Measurements from ENCODE around the gene RABEPK.
"Not testable (repeated sequence)": the region's sequence is repeated elsewhere in the genome, so short reads cannot be mapped to it uniquely, and the experiment has no call there.

The RABEPK gene

GRCh38 chr9:125194466-125194865, 5.9 kb upstream of the RABEPK start:
- DNase-seq (ENCODE audit: low read depth in 2 of 2, low spot score in 1 of 2), result not testable (repeated sequence)

- DNase-seq (ENCODE audit: low read depth in 2 of 2, low spot score in 1 of 2), result not testable (repeated sequence)
Measured at GRCh38 chr9:125195591-125195990, 4.8 kb upstream of the RABEPK start.

- DNase-seq (ENCODE audit: low read depth in 2 of 2, low spot score in 1 of 2), result no peak
Measured at GRCh38 chr9:125202846-125203618, 2.7 kb downstream of the RABEPK start.

GRCh38 chr9:125204477-125204876, 4.1 kb downstream of the RABEPK start:
- no peak for DNase-seq (ENCODE audit: low read depth in 2 of 2, low spot score in 1 of 2)

- no peak for DNase-seq (ENCODE audit: low read depth in 2 of 2, low spot score in 1 of 2)
Measured at GRCh38 chr9:125214186-125214585, 13.8 kb downstream of the RABEPK start.

- DNase-seq (ENCODE audit: low read depth in 2 of 2, low spot score in 1 of 2), result no peak
Measured at GRCh38 chr9:125218621-125219020, 18.3 kb downstream of the RABEPK start.

- DNase-seq (ENCODE audit: low read depth in 2 of 2, low spot score in 1 of 2), result not testable (repeated sequence)
Measured at GRCh38 chr9:125224858-125225257, 24.5 kb downstream of the RABEPK start.

- no peak for DNase-seq (ENCODE audit: low read depth in 2 of 2, low spot score in 1 of 2)
Measured at GRCh38 chr9:125227761-125228160, 27.4 kb downstream of the RABEPK start.

GRCh38 chr9:125233678-125234077, 33.3 kb downstream of the RABEPK start:
- DNase-seq (ENCODE audit: low read depth in 2 of 2, low spot score in 1 of 2), result no peak

- DNase-seq (ENCODE audit: low read depth in 2 of 2, low spot score in 1 of 2), result not testable (repeated sequence)
Measured at GRCh38 chr9:125234099-125234498, 33.8 kb downstream of the RABEPK start.

GRCh38 chr9:125235804-125236519, 35.6 kb downstream of the RABEPK start:
- no peak for DNase-seq (ENCODE audit: low read depth in 2 of 2, low spot score in 1 of 2)

- DNase-seq (ENCODE audit: low read depth in 2 of 2, low spot score in 1 of 2), result not testable (repeated sequence)
Measured at GRCh38 chr9:125236520-125237159, 36.3 kb downstream of the RABEPK start.

- no peak for DNase-seq (ENCODE audit: low read depth in 2 of 2, low spot score in 1 of 2)
Measured at GRCh38 chr9:125238127-125238914, 38.0 kb downstream of the RABEPK start.

GRCh38 chr9:125238915-125239446, 38.6 kb downstream of the RABEPK start:
- DNase-seq (ENCODE audit: low read depth in 2 of 2, low spot score in 1 of 2), result no peak

- DNase-seq (ENCODE audit: low read depth in 2 of 2, low spot score in 1 of 2), result no peak
Measured at GRCh38 chr9:125239631-125240597, 39.6 kb downstream of the RABEPK start.

- peak; percentile 9 to 10 for DNase-seq (ENCODE audit: low read depth in 2 of 2, low spot score in 1 of 2)
Measured at GRCh38 chr9:125240649-125240999, 40.3 kb downstream of the RABEPK start.

- peak; percentile 100 for DNase-seq (ENCODE audit: low read depth in 2 of 2, low spot score in 1 of 2)
Measured at GRCh38 chr9:125241000-125241862, 40.9 kb downstream of the RABEPK start, which contains the start of gene HSPA5. HSPA5 (minus strand) TSS chr9:125241343; CDS start chr9:125241126, 217 bp downstream.

- DNase-seq (ENCODE audit: low read depth in 2 of 2, low spot score in 1 of 2), result peak in 1 of 2 donors; percentile 9
Measured at GRCh38 chr9:125241863-125242739, 41.8 kb downstream of the RABEPK start.
